HG03520 (cell line): ENCODE results near the gene ADARB2.
"Not testable (repeated sequence)": the region's sequence is repeated elsewhere in the genome, so short reads cannot be mapped to it uniquely, and the experiment has no call there.

ENCODE experiments used
- ATAC-seq: cut with Tn5 transposase; IDR thresholded peaks from one replicate; pipeline ENCODE4 v1.9.1; 2021; ENCODE audit warnings: mild to moderate bottlenecking, moderate library complexity; ENCODE audit not compliant: unreplicated experiment

ADARB2 gene

GRCh38 chr10:1416456-1417037 is 320.8 kb downstream of the ADARB2 start:
- ATAC-seq, result no peak

- ATAC-seq, result no peak
Observed at GRCh38 chr10:1414893-1415292, 322.4 kb downstream of the ADARB2 start.

GRCh38 chr10:1414346-1414745 is 323.0 kb downstream of the ADARB2 start:
- ATAC-seq, result not testable (repeated sequence)

GRCh38 chr10:1413823-1414222 is 323.5 kb downstream of the ADARB2 start:
- no peak for ATAC-seq

GRCh38 chr10:1413256-1413655 is 324.1 kb downstream of the ADARB2 start:
- no peak for ATAC-seq

GRCh38 chr10:1412531-1413189 is 324.7 kb downstream of the ADARB2 start:
- ATAC-seq, result no peak

GRCh38 chr10:1411956-1412355 is 325.4 kb downstream of the ADARB2 start:
- no peak for ATAC-seq

GRCh38 chr10:1411451-1411850 is 325.9 kb downstream of the ADARB2 start:
- ATAC-seq, result no peak

GRCh38 chr10:1410469-1411395 is 326.6 kb downstream of the ADARB2 start:
- ATAC-seq, result no peak

GRCh38 chr10:1410032-1410431 is 327.3 kb downstream of the ADARB2 start:
- ATAC-seq, result no peak

GRCh38 chr10:1409392-1409791 is 327.9 kb downstream of the ADARB2 start:
- no peak for ATAC-seq

- no peak for ATAC-seq
Observed at GRCh38 chr10:1408651-1409367, 328.5 kb downstream of the ADARB2 start.

GRCh38 chr10:1406967-1407945 is 330.1 kb downstream of the ADARB2 start:
- ATAC-seq, result no peak

GRCh38 chr10:1406132-1406966 is 331.0 kb downstream of the ADARB2 start:
- ATAC-seq, result no peak

GRCh38 chr10:1404323-1405260 is 332.7 kb downstream of the ADARB2 start:
- ATAC-seq, result no peak

- no peak for ATAC-seq
Observed at GRCh38 chr10:1403508-1404322, 333.6 kb downstream of the ADARB2 start.
